Stimulated activated effector memory CD8-positive, alpha-beta T cell treated with anti-CD3 and anti-CD28 coated beads, Interleukin-12 subunit alpha, Interleukin-12 subunit beta, amount 100 ng/mL, for 72 hours (primary cell): Measurements from ENCODE around the gene LILRA6.
A peak's percentile ranks its signal among the peaks of the same experiment; 100 is the strongest.

ENCODE experiments used
- ATAC-seq: fragments of 150-1000 bp; cut with Tn5 transposase; 2 replicates; pipeline ENCODE4 v1.10.0; 2021
- DNase-seq, 2 donors: peaks; one replicate each; pipeline ENCODE4 v3.0.0; 2021 to 2022; ENCODE audit warnings: low spot score in 2 of 2
- H3K27ac Mint-ChIP-seq: one replicate; pipeline ENCODE4 v1.8.0; 2022; ENCODE audit warnings: mild to moderate bottlenecking, mixed read lengths
- H3K36me3 Mint-ChIP-seq: one replicate; pipeline ENCODE4 v1.8.0; 2022; ENCODE audit warnings: mild to moderate bottlenecking, mixed read lengths
- H3K4me1 Mint-ChIP-seq: one replicate; pipeline ENCODE4 v1.8.0; 2022; ENCODE audit warnings: mixed read lengths
- H3K4me3 Mint-ChIP-seq: one replicate; pipeline ENCODE4 v1.8.0; 2022; ENCODE audit warnings: mild to moderate bottlenecking, mixed read lengths
- H3K9me3 Mint-ChIP-seq: one replicate; pipeline ENCODE4 v1.8.0; 2022; ENCODE audit warnings: mixed read lengths

Gene LILRA6

GRCh38 chr19:54191811-54192453 is 50.7 kb downstream of the LILRA6 start:
- ATAC-seq (no peak), DNase-seq (no peak)
- H3K4me1 Mint-ChIP-seq, result peaks cover 38% of the 10 kb centered on the region
- H3K4me3 Mint-ChIP-seq, result peak overlapping the region; percentile 95
- peak overlapping the region; percentile 99 for H3K27ac Mint-ChIP-seq
- H3K9me3 Mint-ChIP-seq, result no peaks in the 10 kb centered on the region
- H3K36me3 Mint-ChIP-seq, result peaks cover 77% of the 10 kb centered on the region

GRCh38 chr19:54191011-54191810 is 51.4 kb downstream of the LILRA6 start, which contains the start of gene TSEN34:
TSS of gene TSEN34 (plus strand) at chr19:54191308. CDS start at chr19:54191365, 57 bp downstream.
- H3K27ac Mint-ChIP-seq, result peak within 1 kb of the TSS; percentile 99
- H3K36me3 Mint-ChIP-seq, result peaks cover 83% of the 10 kb centered on the region
- DNase-seq (peak in 1 of 2 donors; percentile 92), ATAC-seq (peak; percentile 52)
- peak within 1 kb of the TSS; percentile 95 for H3K4me3 Mint-ChIP-seq
- no peaks in the 10 kb centered on the region for H3K9me3 Mint-ChIP-seq
- peaks cover 43% of the 10 kb centered on the region for H3K4me1 Mint-ChIP-seq

- ATAC-seq (peak; percentile 76), DNase-seq (peak; percentile 99 to 100)
- Mint-ChIP-seq H3K4me3 (peak overlapping the region; percentile 95), H3K9me3 (no peaks in the 10 kb centered on the region), H3K4me1 (peaks cover 43% of the 10 kb centered on the region), H3K36me3 (peaks cover 82% of the 10 kb centered on the region), H3K27ac (peak overlapping the region; percentile 99)
Measured at GRCh38 chr19:54190503-54191010, 52.0 kb downstream of the LILRA6 start.

- peak; percentile 74 for ATAC-seq
- peaks cover 43% of the 10 kb centered on the region for H3K4me1 Mint-ChIP-seq
- peak overlapping the region; percentile 95 for H3K4me3 Mint-ChIP-seq
- H3K36me3 Mint-ChIP-seq, result peaks cover 80% of the 10 kb centered on the region
- H3K9me3 Mint-ChIP-seq, result no peaks in the 10 kb centered on the region
- DNase-seq, result peak; percentile 98 to 100
- peak overlapping the region; percentile 99 for H3K27ac Mint-ChIP-seq
Measured at GRCh38 chr19:54189735-54190502, 52.7 kb downstream of the LILRA6 start.

GRCh38 chr19:54189145-54189734 is 53.4 kb downstream of the LILRA6 start, which contains the start of gene MBOAT7:
TSS of gene MBOAT7 (minus strand) at chr19:54189580. CDS start at chr19:54188508, 1,072 bp downstream.
- Mint-ChIP-seq H3K27ac (peak within 1 kb of the TSS; percentile 99), H3K4me3 (peak within 1 kb of the TSS; percentile 95), H3K4me1 (peaks cover 43% of the 10 kb centered on the region), H3K9me3 (no peaks in the 10 kb centered on the region), H3K36me3 (peaks cover 77% of the 10 kb centered on the region)
- ATAC-seq, result peak; percentile 53
- no peak for DNase-seq

GRCh38 chr19:54188215-54188871 is 54.2 kb downstream of the LILRA6 start:
- no peak for ATAC-seq
- H3K4me3 Mint-ChIP-seq, result peak overlapping the region; percentile 95
- H3K9me3 Mint-ChIP-seq, result no peaks in the 10 kb centered on the region
- peaks cover 43% of the 10 kb centered on the region for H3K4me1 Mint-ChIP-seq
- peaks cover 75% of the 10 kb centered on the region for H3K36me3 Mint-ChIP-seq
- peak overlapping the region; percentile 99 for H3K27ac Mint-ChIP-seq
- DNase-seq, result no peak

- ATAC-seq (no peak), DNase-seq (no peak)
- H3K4me1 Mint-ChIP-seq, result peaks cover 29% of the 10 kb centered on the region
- H3K36me3 Mint-ChIP-seq, result peaks cover 72% of the 10 kb centered on the region
- no peaks in the 10 kb centered on the region for H3K9me3 Mint-ChIP-seq
- H3K4me3 Mint-ChIP-seq, result peak overlapping the region; percentile 95
- peak overlapping the region; percentile 99 for H3K27ac Mint-ChIP-seq
Measured at GRCh38 chr19:54186934-54187381, 55.6 kb downstream of the LILRA6 start.
